NCI-H526 (cell line): ENCODE results near the gene ELP6.

Experiments
- DNase-seq, 2 experiments: peaks; one replicate each; lab custom pipeline; 2025; lab: John Stamatoyannopoulos, UW

The ELP6 gene

GRCh38 chr3:47513125-47513929, at the start of gene ELP6:
ELP6 (minus strand) TSS chr3:47513712; CDS start chr3:47513590, 122 bp downstream.
- DNase-seq: peak; percentile 93 to 98

DNA sequence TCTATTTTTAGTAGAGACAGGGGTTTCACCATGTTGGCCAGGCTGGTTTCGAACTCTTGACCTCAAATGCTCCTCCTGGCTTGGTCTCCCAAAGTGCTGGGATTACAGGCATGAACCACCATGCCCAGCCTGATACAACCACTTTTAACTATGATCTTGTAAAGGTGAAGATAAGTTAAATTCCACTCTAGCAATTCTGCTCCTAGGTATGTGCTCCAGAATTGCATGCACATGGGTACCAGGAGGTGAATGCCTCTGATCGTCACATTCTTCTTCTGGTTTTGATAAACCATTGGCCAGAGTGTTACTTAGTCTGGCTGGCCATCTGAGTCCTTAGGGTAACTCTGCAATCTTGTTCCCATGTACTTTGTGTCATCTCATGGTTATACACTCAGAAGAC, 42.8 kb upstream of the ELP6 start:
- no peak for DNase-seq

GRCh38 chr3:47554335-47554734, 40.8 kb upstream of the ELP6 start:
- DNase-seq: no peak

- DNase-seq: no peak
Measured at GRCh38 chr3:47553407-47553806, 39.9 kb upstream of the ELP6 start.

- no peak for DNase-seq
Measured at GRCh38 chr3:47542471-47543173, 29.1 kb upstream of the ELP6 start.

DNA sequence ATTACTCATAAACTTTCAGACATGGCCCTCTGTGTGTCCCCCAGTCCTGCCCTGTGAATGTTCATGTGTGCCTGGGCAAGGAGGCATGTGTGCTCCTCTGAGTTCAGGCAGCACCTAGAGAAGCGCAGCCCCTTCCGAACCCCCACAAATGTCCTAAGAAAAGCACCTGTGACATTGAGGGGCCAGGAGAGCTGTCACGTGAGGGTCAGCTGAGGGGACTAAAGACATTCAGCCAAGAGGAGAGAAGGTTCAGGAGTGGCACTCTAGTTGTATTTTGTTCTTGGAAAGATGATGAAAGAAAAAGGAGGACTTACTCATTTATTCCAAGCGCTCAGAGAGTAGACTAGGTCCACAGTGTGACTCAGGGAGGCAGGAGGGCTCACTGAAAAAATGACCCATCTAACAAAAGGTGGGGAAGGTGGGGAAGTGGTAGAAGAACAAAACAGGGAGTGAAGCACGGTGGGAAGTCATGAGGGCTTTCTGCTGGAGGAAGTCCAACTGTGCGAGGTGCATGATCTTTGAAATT, 28.1 kb upstream of the ELP6 start:
- DNase-seq: no peak

DNA sequence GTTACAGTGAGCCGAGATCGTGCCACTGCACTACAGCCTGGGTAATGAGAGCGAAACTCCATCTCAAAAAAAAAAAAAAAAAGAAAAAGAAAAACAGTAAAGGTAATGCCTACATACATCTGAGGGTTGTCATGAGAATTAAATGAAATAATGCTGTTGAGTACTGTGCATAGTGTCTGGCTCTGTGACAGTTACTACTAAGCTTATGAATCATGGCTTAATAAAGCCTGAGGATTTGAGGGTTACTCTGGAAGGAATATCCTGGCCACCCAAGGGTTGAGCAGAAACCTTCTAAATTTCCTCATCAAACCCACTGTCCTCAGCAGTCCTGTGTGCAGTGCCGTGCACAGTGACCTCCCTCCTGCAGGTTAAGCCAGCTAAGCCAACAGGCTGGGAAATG, 26.8 kb upstream of the ELP6 start:
- no peak for DNase-seq

- DNase-seq: no peak
Measured at GRCh38 chr3:47536967-47537366, 23.5 kb upstream of the ELP6 start.

GRCh38 chr3:47536221-47536891, 22.8 kb upstream of the ELP6 start:
- no peak for DNase-seq

DNA sequence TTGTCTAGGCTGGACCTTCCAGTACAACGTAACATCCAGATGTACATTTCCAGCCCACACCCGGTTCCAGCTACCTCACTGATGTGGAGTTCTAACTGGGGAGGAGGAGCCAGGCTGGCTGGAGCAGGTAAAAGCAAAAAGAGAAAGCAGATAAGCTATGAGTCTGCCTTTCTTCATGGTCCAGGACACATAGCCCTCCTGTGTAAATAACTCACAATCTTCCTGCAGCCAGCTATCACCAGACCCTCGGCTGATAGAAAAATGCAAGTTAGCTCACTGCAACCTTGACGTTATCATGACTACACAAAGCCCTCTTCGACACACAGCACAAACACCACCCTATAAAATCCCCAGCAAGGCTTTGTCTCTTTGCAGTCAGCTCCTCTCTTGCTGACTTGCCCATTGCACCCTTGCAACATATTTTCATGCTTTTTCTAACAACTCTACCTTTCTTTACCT, 20.5 kb upstream of the ELP6 start:
- DNase-seq: no peak

DNA sequence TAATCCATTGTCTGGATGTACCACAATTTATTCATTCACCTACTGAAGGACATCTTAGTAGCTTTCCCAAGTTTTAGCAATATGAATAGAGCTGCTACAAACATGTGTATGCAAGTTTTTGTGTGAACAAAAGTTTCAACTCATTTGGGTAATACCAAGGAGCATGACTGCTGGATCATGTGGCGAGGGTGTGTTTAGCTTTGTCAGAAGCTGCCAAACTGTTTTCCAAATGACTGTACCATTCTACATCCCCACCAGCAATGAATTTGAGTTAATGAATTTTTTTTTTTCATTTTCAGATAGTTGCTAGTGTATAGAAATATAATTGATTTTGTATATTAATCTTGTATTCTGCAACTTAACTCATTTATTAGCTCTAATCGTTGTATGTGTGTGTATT, 20.0 kb upstream of the ELP6 start:
- no peak for DNase-seq

- DNase-seq: no peak
Measured at GRCh38 chr3:47527952-47528725, 14.6 kb upstream of the ELP6 start.

GRCh38 chr3:47525617-47526016, 12.1 kb upstream of the ELP6 start:
- no peak for DNase-seq

GRCh38 chr3:47523310-47524073, 10.0 kb upstream of the ELP6 start:
- no peak for DNase-seq

DNA sequence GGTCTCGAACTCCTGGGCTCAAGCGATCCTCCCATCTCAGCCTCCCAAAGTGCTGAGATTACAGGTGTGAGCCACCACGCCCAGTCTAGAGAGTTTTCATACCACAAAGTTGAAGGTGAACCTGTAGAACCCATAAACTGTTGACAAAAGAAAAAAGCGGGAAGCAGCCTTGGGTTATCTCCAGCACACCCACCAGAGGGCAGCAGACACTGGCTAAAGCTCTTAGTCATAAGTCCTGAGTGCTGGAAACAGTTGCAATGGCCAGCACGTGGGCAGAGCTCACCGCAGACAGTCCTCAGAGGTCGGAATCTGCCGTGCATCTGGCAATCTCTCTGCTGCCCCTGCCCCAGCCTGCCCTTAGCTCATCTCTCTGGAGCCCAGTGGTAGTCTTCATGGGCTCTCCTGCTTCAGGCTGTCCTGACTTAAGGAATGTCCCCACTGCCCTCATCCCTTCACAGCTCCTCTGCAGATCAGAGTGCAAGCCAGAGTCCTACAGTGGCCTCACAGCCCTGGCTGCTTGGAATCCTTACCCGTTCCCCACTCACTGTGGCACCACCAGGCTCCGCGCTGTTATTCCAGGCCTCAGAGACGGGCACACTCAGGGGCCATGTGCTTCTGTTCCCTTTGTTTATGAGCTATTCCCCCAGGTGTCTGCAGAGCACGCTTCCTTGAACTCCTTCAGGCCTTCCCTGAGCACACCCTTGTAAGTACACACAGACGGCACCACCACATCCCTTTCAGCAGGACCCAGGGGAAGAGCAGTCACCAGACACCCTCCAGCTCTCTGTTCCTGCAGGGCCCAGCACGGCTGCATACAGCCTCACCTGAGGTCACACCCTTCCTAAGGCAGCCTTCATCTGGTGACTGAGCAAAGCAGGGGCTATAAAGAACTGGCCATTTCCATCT, 8.8 kb upstream of the ELP6 start:
- peak; percentile 84 to 92 for DNase-seq

GRCh38 chr3:47520756-47521155, 7.2 kb upstream of the ELP6 start:
- DNase-seq: no peak

- DNase-seq: no peak
Measured at GRCh38 chr3:47517937-47518336, 4.4 kb upstream of the ELP6 start.

GRCh38 chr3:47515864-47516319, 2.4 kb upstream of the ELP6 start:
- no peak for DNase-seq

GRCh38 chr3:47515100-47515499, 1.6 kb upstream of the ELP6 start:
- no peak for DNase-seq
